H9 (cell line): ENCODE results near the gene KCNN3. TPM values are rescaled to one million over a fixed set of nuclear protein-coding genes. Genes with fewer than 3 reads are reported as not detected.

ENCODE experiments used
- DNase-seq: peaks from one replicate; pipeline ENCODE4 v3.0.0-alpha.2; 2017
- H2AFZ ChIP-seq: one replicate; pipeline ENCODE4 v1.6.1; 2013; ENCODE audit warnings: mild to moderate bottlenecking, low read length, control low read depth, moderate library complexity
- H2AK5ac ChIP-seq: 2 replicates; pipeline ENCODE4 v1.6.1; 2013; ENCODE audit warnings: low read length, control low read depth, mixed read lengths; ENCODE audit not compliant: insufficient read length
- H2BK120ac ChIP-seq: one replicate; pipeline ENCODE4 v1.6.1; 2013; ENCODE audit warnings: low read depth, mild to moderate bottlenecking, low read length, control low read depth, inconsistent platforms; ENCODE audit not compliant: poor library complexity, severe bottlenecking
- H2BK12ac ChIP-seq: 2 replicates; pipeline ENCODE4 v1.6.1; 2013; ENCODE audit warnings: low read length, control low read depth, mixed read lengths, low read depth; ENCODE audit not compliant: insufficient read length
- H2BK15ac ChIP-seq: 2 replicates; pipeline ENCODE4 v1.6.1; 2013; ENCODE audit warnings: low read depth, low read length, control low read depth
- H2BK20ac ChIP-seq: one replicate; pipeline ENCODE4 v1.6.1; 2013; ENCODE audit warnings: low read depth, mild to moderate bottlenecking, low read length, control low read depth, inconsistent platforms; ENCODE audit not compliant: poor library complexity, severe bottlenecking
- H2BK5ac ChIP-seq: 2 replicates; pipeline ENCODE4 v1.6.1; 2013; ENCODE audit warnings: low read length, control low read depth, mixed read lengths; ENCODE audit not compliant: insufficient read length
- H3K14ac ChIP-seq: 2 replicates; pipeline ENCODE4 v1.6.1; 2013; ENCODE audit warnings: low read length, control low read depth; ENCODE audit not compliant: insufficient read depth
- H3K18ac ChIP-seq: 2 replicates; pipeline ENCODE4 v1.6.1; 2013; ENCODE audit warnings: low read depth, mild to moderate bottlenecking, mixed read lengths, low read length, control low read depth; ENCODE audit not compliant: insufficient read length
- H3K23ac ChIP-seq: 2 replicates; pipeline ENCODE4 v1.6.1; 2013; ENCODE audit warnings: low read length, control low read depth, mixed read lengths, low read depth; ENCODE audit not compliant: insufficient read length
- H3K23me2 ChIP-seq: 2 replicates; pipeline ENCODE4 v1.6.1; 2013; ENCODE audit warnings: low read depth, mild to moderate bottlenecking, mixed read lengths, low read length, control low read depth; ENCODE audit not compliant: insufficient read length, poor library complexity, severe bottlenecking
- H3K27ac ChIP-seq: 2 replicates; pipeline ENCODE4 v1.5.1; 2013; ENCODE audit warnings: low read length, control low read depth, mixed read lengths, low read depth; ENCODE audit not compliant: insufficient read length
- H3K27me3 ChIP-seq: 2 replicates; pipeline ENCODE4 v1.6.1; 2013; ENCODE audit warnings: low read length, control low read depth, inconsistent platforms; ENCODE audit not compliant: insufficient read depth
- H3K4ac ChIP-seq: 2 replicates; pipeline ENCODE4 v1.6.1; 2013; ENCODE audit warnings: low read depth, mild to moderate bottlenecking, control low read depth, inconsistent platforms, low read length, moderate library complexity
- H3K4me1 ChIP-seq: 2 replicates; pipeline ENCODE4 v1.6.1; 2013; ENCODE audit warnings: low read length, control low read depth, inconsistent platforms; ENCODE audit not compliant: insufficient read depth
- H3K4me2 ChIP-seq: 2 replicates; pipeline ENCODE4 v1.6.1; 2013; ENCODE audit warnings: low read length, control low read depth, mixed read lengths; ENCODE audit not compliant: insufficient read length, insufficient read depth
- H3K56ac ChIP-seq: 2 replicates; pipeline ENCODE4 v1.6.1; 2013; ENCODE audit warnings: low read depth, mild to moderate bottlenecking, mixed read lengths, low read length, control low read depth; ENCODE audit not compliant: insufficient read length
- H3K79me1 ChIP-seq: 2 replicates; pipeline ENCODE4 v1.6.1; 2013; ENCODE audit warnings: low read depth, mild to moderate bottlenecking, moderate library complexity, low read length, control low read depth, inconsistent platforms; ENCODE audit not compliant: insufficient read depth, poor library complexity, severe bottlenecking
- H3K79me2 ChIP-seq: 2 replicates; pipeline ENCODE4 v1.6.1; 2013; ENCODE audit warnings: low read length, control low read depth, inconsistent platforms; ENCODE audit not compliant: insufficient read depth
- H3K9ac ChIP-seq: 2 replicates; pipeline ENCODE4 v1.6.1; 2013; ENCODE audit warnings: low read length, control low read depth, mixed read lengths; ENCODE audit not compliant: insufficient read length; ENCODE audit errors: extremely low read depth
- H3K9me3 ChIP-seq: one replicate; pipeline ENCODE4 v1.6.1; 2013; ENCODE audit warnings: low read depth, low read length, inconsistent platforms; ENCODE audit not compliant: control insufficient read depth
- H3T11ph ChIP-seq: one replicate; pipeline ENCODE4 v1.6.1; 2013; ENCODE audit warnings: mild to moderate bottlenecking, low read length, control low read depth, inconsistent platforms
- H4K20me1 ChIP-seq: one replicate; pipeline ENCODE4 v1.6.1; 2013; ENCODE audit not compliant: control insufficient read depth, insufficient read length, insufficient read depth
- H4K5ac ChIP-seq: 2 replicates; pipeline ENCODE4 v1.6.1; 2013; ENCODE audit warnings: low read depth, mild to moderate bottlenecking, mixed read lengths, low read length, control low read depth; ENCODE audit not compliant: insufficient read length
- H4K8ac ChIP-seq: replicated peaks from 2 replicates; pipeline ENCODE4 v1.6.1; 2013; ENCODE audit warnings: low read length, control low read depth, mixed read lengths, low read depth; ENCODE audit not compliant: insufficient read length
- H4K91ac ChIP-seq: 2 replicates; pipeline ENCODE4 v1.6.1; 2013; ENCODE audit warnings: low read depth, mild to moderate bottlenecking, moderate library complexity, mixed read lengths, low read length, control low read depth; ENCODE audit not compliant: insufficient read length
- H3K27ac Mint-ChIP-seq, 3 experiments: 2 replicates in 2 of 3; 3 replicates in 1 of 3; pipeline ENCODE4 v1.8.0; 2020 to 2021; ENCODE audit warnings: mixed read lengths in 3 of 3, mild to moderate bottlenecking in 1 of 3, moderate library complexity in 1 of 3
- H3K27me3 Mint-ChIP-seq: 2 replicates; pipeline ENCODE4 v1.8.0; 2021; ENCODE audit warnings: low read depth, mild to moderate bottlenecking, moderate library complexity, mixed read lengths
- H3K36me3 Mint-ChIP-seq, 3 experiments: 2 replicates in 2 of 3; 3 replicates in 1 of 3; pipeline ENCODE4 v1.8.0; 2020 to 2021; ENCODE audit warnings: low read depth in 3 of 3, mixed read lengths in 3 of 3; ENCODE audit not compliant: insufficient read depth in 1 of 3
- H3K4me1 Mint-ChIP-seq, 2 experiments: 2 replicates each; pipeline ENCODE4 v1.8.0; 2020; ENCODE audit warnings: mixed read lengths in 2 of 2
- H3K4me3 Mint-ChIP-seq, 2 experiments: 2 replicates in 1 of 2; 3 replicates in 1 of 2; pipeline ENCODE4 v1.8.0; 2020 to 2021; ENCODE audit warnings: mild to moderate bottlenecking in 2 of 2, mixed read lengths in 2 of 2, moderate library complexity in 1 of 2
- H3K9me3 Mint-ChIP-seq, 2 experiments: 2 replicates in 1 of 2; 3 replicates in 1 of 2; pipeline ENCODE4 v1.8.0; 2020; ENCODE audit warnings: mild to moderate bottlenecking in 2 of 2, mixed read lengths in 2 of 2, moderate library complexity in 1 of 2
- CTCF ChIP-seq: fragments of 200-600 bp; sonication (generic); conservative IDR thresholded peaks from 3 replicates; pipeline ENCODE4 v1.8.0; 2021; ENCODE audit warnings: antibody characterized with exemption, mild to moderate bottlenecking
- WGBS: extraction: QIAGEN DNeasy Blood & Tissue Kit; methylation state at CpG from one replicate; pipeline ENCODE4 v1.1.7; 2013; ENCODE audit warnings: missing lambda C conversion rate, low lambda C conversion rate, mixed read lengths; ENCODE audit not compliant: insufficient read length; ENCODE audit errors: extremely low coverage; 5-methylcytosine and 5-hydroxymethylcytosine counted together
- total RNA-seq: library from RNA; stranded (reverse); gene quantifications from 2 replicates; pipeline ENCODE4 v1.2.1, GENCODE V29; 2021

KCNN3 gene
- total RNA-seq, 1 experiment from 2014 or later: 0.83 TPM

- Histone ChIP-seq H4K5ac (no peak overlapping the region), H3K23ac (no peak overlapping the region), H4K91ac (no peak overlapping the region), H2BK5ac (no peak overlapping the region), H3K14ac (no peak overlapping the region), H3K4me1 (peaks cover 10% of the 10 kb centered on the region; the same call in 1 of the 2 replicates), H4K20me1 (no peaks in the 10 kb centered on the region), H3K18ac (no peak overlapping the region), H3K27me3 (no peaks in the 10 kb centered on the region), H3K79me1 (no peaks in the 10 kb centered on the region), H3K23me2 (no peaks in the 10 kb centered on the region), H3K4ac (no peak overlapping the region), H2BK20ac (no peak overlapping the region), H2BK120ac (no peak overlapping the region), H2BK12ac (no peak overlapping the region), H3K9ac (no peak overlapping the region), H2BK15ac (no peak overlapping the region), H3K9me3 (no peaks in the 10 kb centered on the region), H3T11ph (no peak overlapping the region), H4K8ac (no peak overlapping the region), H2AK5ac (no peak overlapping the region), H3K4me2 (no peak overlapping the region), H3K79me2 (no peaks in the 10 kb centered on the region), H3K27ac (no peak overlapping the region), H2AFZ (no peak overlapping the region), H3K56ac (no peak overlapping the region)
- Mint-ChIP-seq H3K27me3 (peaks cover 6% of the 10 kb centered on the region), H3K27ac (peak overlapping the region in 1 of 3 experiments; percentile 87; a peak in 2 of 7 replicates), H3K4me3 (no peak overlapping the region), H3K4me1 (peaks cover 66 to 72% of the 10 kb centered on the region in 2 experiments), H3K9me3 (peaks cover 7 to 9% of the 10 kb centered on the region in 2 experiments; a peak in 3 of 5 replicates), H3K36me3 (peaks cover 0 to 8% (median 2%) of the 10 kb centered on the region in 3 experiments; a peak in 4 of 7 replicates)
- no CpG with 5 or more reads among the region's 12 CpGs for WGBS
- no peak for DNase-seq
- TF ChIP-seq CTCF: no peak
These were observed 124.2 kb downstream of the KCNN3 start for GRCh38 chr1:154745750-154746425.
